Caco-2 (cell line): Measurements from ENCODE around the gene GABRR1. TPM values are rescaled to one million over a fixed set of nuclear protein-coding genes. Genes with fewer than 3 reads are reported as not detected.

Experiments
- BruUV-seq: library from RNA; stranded (reverse); fragments of 400-500 nt; replicated peaks from 2 replicates; lab custom pipeline; 2021; lab: Mats Ljungman, UMichigan
- CTCF ChIA-PET: fragments of 300-600 bp; sonication (Branson Sonifier 250); formaldehyde crosslinking; loops from one replicate; lab custom pipeline; 2022; ENCODE audit warnings: antibody characterized with exemption; lab: Charles Lee
- POLR2A ChIA-PET: fragments of 300-600 bp; sonication (Branson Sonifier 250); formaldehyde crosslinking; loops from one replicate; lab custom pipeline; 2022; ENCODE audit warnings: antibody characterized with exemption; lab: Charles Lee
- DNase-seq, 2 experiments: peaks; one replicate each; pipeline versions ENCODE4 v3.0.0 to v3.0.0-alpha.2; 2020 to 2022
- H3K27me3 ChIP-seq: replicated peaks from 2 replicates; pipeline ENCODE4 v1.6.0; 2011; ENCODE audit warnings: low read length; ENCODE audit not compliant: control insufficient read depth, insufficient read depth
- H3K36me3 ChIP-seq: 2 replicates; pipeline ENCODE4 v1.5.1; 2011; ENCODE audit warnings: low read length; ENCODE audit not compliant: control insufficient read depth, insufficient read depth
- H3K4me1 ChIP-seq: fragments of 250-450 bp; sonication (Bioruptor Pico); 2 replicates; pipeline ENCODE4 v1.5.1; 2020; ENCODE audit warnings: mild to moderate bottlenecking
- H3K4me3 ChIP-seq: 2 replicates; pipeline ENCODE4 v1.5.1; 2011; ENCODE audit warnings: low read depth, mild to moderate bottlenecking, control low read depth, low read length
- H3K9me3 ChIP-seq: fragments of 250-450 bp; sonication (Bioruptor Pico); 2 replicates; pipeline ENCODE4 v1.5.1; 2020; ENCODE audit warnings: mild to moderate bottlenecking, moderate library complexity
- H3K27ac Mint-ChIP-seq: one replicate; pipeline ENCODE4 v1.8.0; 2022; ENCODE audit warnings: mixed read lengths; ENCODE audit not compliant: unreplicated experiment
- H3K27me3 Mint-ChIP-seq: one replicate; pipeline ENCODE4 v1.8.0; 2022; ENCODE audit warnings: mixed read lengths; ENCODE audit not compliant: insufficient read depth, unreplicated experiment
- H3K36me3 Mint-ChIP-seq: one replicate; pipeline ENCODE4 v1.8.0; 2022; ENCODE audit warnings: mild to moderate bottlenecking, mixed read lengths; ENCODE audit not compliant: insufficient read depth, unreplicated experiment
- H3K4me1 Mint-ChIP-seq: one replicate; pipeline ENCODE4 v1.8.0; 2022; ENCODE audit warnings: low read depth, mixed read lengths; ENCODE audit not compliant: unreplicated experiment
- H3K4me3 Mint-ChIP-seq: one replicate; pipeline ENCODE4 v1.8.0; 2022; ENCODE audit warnings: mild to moderate bottlenecking, moderate library complexity, mixed read lengths; ENCODE audit not compliant: unreplicated experiment
- H3K9me3 Mint-ChIP-seq: one replicate; pipeline ENCODE4 v1.8.0; 2022; ENCODE audit warnings: mixed read lengths; ENCODE audit not compliant: unreplicated experiment
- intact Hi-C: fragments of 100-400 bp; cut with micrococcal nuclease; formaldehyde crosslinking; loops from one replicate; pipeline ENCODE4 v1.10.0; 2022; ENCODE audit not compliant: unreplicated experiment
- total RNA-seq: library from RNA; stranded (reverse); gene quantifications from 2 replicates; pipeline ENCODE4 v1.2.3, GENCODE V29; 2022
- TF ChIP-seq, protein P1 (sequence below), 2 experiments: fragments of 200-600 bp in 1 of 2; IDR thresholded peaks; 1 replicate in 1 of 2; 2 replicates in 1 of 2; pipeline versions ENCODE4 v1.5.1 to v1.8.0; 2011 to 2022; ENCODE audit warnings: antibody characterized with exemption in 1 of 2, control low read depth in 1 of 2, inconsistent platforms in 1 of 2, low read depth in 1 of 2, low read length in 1 of 2, mild to moderate bottlenecking in 1 of 2, moderate library complexity in 1 of 2; ENCODE audit not compliant: insufficient read depth in 1 of 2, severe bottlenecking in 1 of 2, unreplicated experiment in 1 of 2

Gene GABRR1
- total RNA-seq, 1 experiment from 2014 or later: 0.43 TPM

GRCh38 chr6:89145091-89145955 lies 71.8 kb downstream of the GABRR1 start:
- DNase-seq: no peak
- Mint-ChIP-seq H3K36me3 (peaks cover 15% of the 10 kb centered on the region), H3K27me3 (no peaks in the 10 kb centered on the region), H3K4me1 (peaks cover 28% of the 10 kb centered on the region), H3K4me3 (peak overlapping the region; percentile 79), H3K27ac (no peak overlapping the region), H3K9me3 (no peaks in the 10 kb centered on the region)
- TSS peak; percentile 45 for BruUV-seq
- Histone ChIP-seq H3K9me3 (no peaks in the 10 kb centered on the region), H3K36me3 (no peaks in the 10 kb centered on the region; the same call in 1 of the 2 replicates), H3K27me3 (no peaks in the 10 kb centered on the region), H3K4me3 (peak overlapping the region; percentile 70), H3K4me1 (peaks cover 28% of the 10 kb centered on the region)
- POLR2A ChIA-PET: interaction anchor here (0.5 kb wide), 1 partner anchor 489 kb away, joined by 3 read pairs; no protein-coding TSS in a partner anchor
- intact Hi-C loops: no loop called here
- TF ChIP-seq, protein P1, sequence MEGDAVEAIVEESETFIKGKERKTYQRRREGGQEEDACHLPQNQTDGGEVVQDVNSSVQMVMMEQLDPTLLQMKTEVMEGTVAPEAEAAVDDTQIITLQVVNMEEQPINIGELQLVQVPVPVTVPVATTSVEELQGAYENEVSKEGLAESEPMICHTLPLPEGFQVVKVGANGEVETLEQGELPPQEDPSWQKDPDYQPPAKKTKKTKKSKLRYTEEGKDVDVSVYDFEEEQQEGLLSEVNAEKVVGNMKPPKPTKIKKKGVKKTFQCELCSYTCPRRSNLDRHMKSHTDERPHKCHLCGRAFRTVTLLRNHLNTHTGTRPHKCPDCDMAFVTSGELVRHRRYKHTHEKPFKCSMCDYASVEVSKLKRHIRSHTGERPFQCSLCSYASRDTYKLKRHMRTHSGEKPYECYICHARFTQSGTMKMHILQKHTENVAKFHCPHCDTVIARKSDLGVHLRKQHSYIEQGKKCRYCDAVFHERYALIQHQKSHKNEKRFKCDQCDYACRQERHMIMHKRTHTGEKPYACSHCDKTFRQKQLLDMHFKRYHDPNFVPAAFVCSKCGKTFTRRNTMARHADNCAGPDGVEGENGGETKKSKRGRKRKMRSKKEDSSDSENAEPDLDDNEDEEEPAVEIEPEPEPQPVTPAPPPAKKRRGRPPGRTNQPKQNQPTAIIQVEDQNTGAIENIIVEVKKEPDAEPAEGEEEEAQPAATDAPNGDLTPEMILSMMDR (IDR thresholded peaks at IDR 0.05; ENCODE audit: insufficient read depth in 1 of 2, low read depth in 1 of 2, low read length in 1 of 2, severe bottlenecking in 1 of 2, unreplicated experiment in 1 of 2): no peak
- CTCF ChIA-PET: interaction anchor here (0.6 kb wide), 1 partner anchor 93 kb away, joined by 4 read pairs; no protein-coding TSS in a partner anchor

GRCh38 chr6:89144354-89144906 lies 72.7 kb downstream of the GABRR1 start:
- ChIA-PET POLR2A (no interaction called here), CTCF (no interaction called here)
- Histone ChIP-seq H3K4me1 (peaks cover 33% of the 10 kb centered on the region), H3K27me3 (no peaks in the 10 kb centered on the region), H3K4me3 (no peak overlapping the region), H3K9me3 (no peaks in the 10 kb centered on the region), H3K36me3 (no peaks in the 10 kb centered on the region)
- Mint-ChIP-seq H3K36me3 (peaks cover 7% of the 10 kb centered on the region), H3K4me3 (peak overlapping the region; percentile 79), H3K9me3 (no peaks in the 10 kb centered on the region), H3K27ac (no peak overlapping the region), H3K4me1 (peaks cover 34% of the 10 kb centered on the region), H3K27me3 (no peaks in the 10 kb centered on the region)
- DNase-seq: no peak
- no TSS peak for BruUV-seq
- intact Hi-C loops: no loop called here
- TF ChIP-seq, protein P1 (IDR thresholded peaks at IDR 0.05; ENCODE audit: insufficient read depth in 1 of 2, low read depth in 1 of 2, low read length in 1 of 2, severe bottlenecking in 1 of 2, unreplicated experiment in 1 of 2): no peak
